Posterior vena cava (tissue), 2 donors: ENCODE measurements around the gene HNF4A. TPM values are rescaled to one million over a fixed set of nuclear protein-coding genes. Genes with fewer than 3 reads are reported as not detected.

Source experiments
- DNase-seq: peaks from one replicate; pipeline ENCODE4 v3.0.0-alpha.2; 2020; ENCODE audit warnings: low spot score
- intact Hi-C, 2 donors: fragments of 100-400 bp; cut with DNase I; formaldehyde crosslinking; loops; one replicate each; pipeline versions ENCODE4 v1.14.1 to v1.14.2; 2022 to 2023
- total RNA-seq, 2 donors: library from RNA; stranded (reverse); fragmentation: NEBNext Ultra II Directional; extraction: Animal tissue kit (Norgen Biotek cat#: 25700); gene quantifications; one replicate each; pipeline ENCODE4 v1.2.1, GENCODE V29; 2021
- donor health status: DM: yes; HTN: yes; CAD: no.
- donor health status: DM: yes; HTN: yes; CAD: no.

The HNF4A gene
- total RNA-seq, 2 donors from 2014 or later: not detected

- no peak for DNase-seq
- intact Hi-C loops: no loop called here
Measured at GRCh38 chr20:44415833-44416715, 60.6 kb downstream of the HNF4A start.

- no peak for DNase-seq
- intact Hi-C loops: no loop called here
Measured at GRCh38 chr20:44418069-44418905, 62.8 kb downstream of the HNF4A start.

- DNase-seq: no peak
- intact Hi-C loops: no loop called here
Measured at GRCh38 chr20:44419131-44419844, 63.8 kb downstream of the HNF4A start.

GRCh38 chr20:44420497-44420896 lies 65.0 kb downstream of the HNF4A start:
- intact Hi-C loops: no loop called here
- DNase-seq: no peak

- no peak for DNase-seq
- intact Hi-C loops: no loop called here
Measured at GRCh38 chr20:44422083-44422482, 66.6 kb downstream of the HNF4A start.

DNA sequence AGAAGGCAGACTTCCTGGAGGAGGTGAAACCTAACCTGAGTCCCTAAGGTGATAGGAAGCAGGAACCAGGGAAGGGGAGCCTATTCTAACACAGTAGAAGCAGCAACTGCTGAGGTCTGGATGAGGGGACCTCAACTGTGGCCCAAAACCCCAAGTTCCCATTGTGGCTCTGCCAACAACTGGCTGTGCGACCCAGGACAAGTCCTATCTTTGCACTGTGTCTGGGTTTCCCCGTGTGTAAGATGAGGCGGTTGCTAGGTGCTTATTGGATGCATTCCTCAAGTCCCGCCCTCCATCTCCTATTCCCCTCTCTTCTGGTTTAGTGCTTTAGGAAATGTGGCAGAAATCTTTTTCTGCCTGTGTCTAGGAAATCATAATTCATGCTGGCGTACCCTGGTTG lies 68.0 kb downstream of the HNF4A start:
- intact Hi-C loops: no loop called here
- DNase-seq: no peak

GRCh38 chr20:44424039-44424495 lies 68.6 kb downstream of the HNF4A start:
- no peak for DNase-seq
- intact Hi-C loops: no loop called here

DNA sequence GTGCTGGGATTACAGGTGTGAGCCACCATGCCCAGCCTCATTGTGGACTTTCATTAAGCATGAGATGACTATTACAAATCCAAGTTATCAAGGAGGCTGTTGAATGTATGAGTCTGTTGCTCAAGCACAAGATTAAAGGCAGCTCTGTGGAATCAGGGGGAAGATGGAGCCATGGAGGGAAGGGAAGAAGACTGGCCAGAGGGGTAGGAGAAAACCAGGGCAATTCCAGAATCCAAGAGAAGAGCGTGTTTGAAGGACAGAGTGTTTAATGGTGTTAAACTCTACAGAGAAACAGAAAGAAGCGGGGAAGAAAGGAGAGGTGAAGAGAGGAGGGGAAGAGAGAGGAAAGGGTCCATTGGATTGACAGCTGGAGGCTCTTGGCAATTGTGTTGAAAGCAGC lies 70.4 kb downstream of the HNF4A start:
- no peak for DNase-seq
- intact Hi-C loops: no loop called here

GRCh38 chr20:44426879-44427790 lies 71.6 kb downstream of the HNF4A start:
- intact Hi-C loops: no loop called here
- no peak for DNase-seq

- intact Hi-C loops: no loop called here
- DNase-seq: no peak
Measured at GRCh38 chr20:44427804-44428173, 72.3 kb downstream of the HNF4A start.

DNA sequence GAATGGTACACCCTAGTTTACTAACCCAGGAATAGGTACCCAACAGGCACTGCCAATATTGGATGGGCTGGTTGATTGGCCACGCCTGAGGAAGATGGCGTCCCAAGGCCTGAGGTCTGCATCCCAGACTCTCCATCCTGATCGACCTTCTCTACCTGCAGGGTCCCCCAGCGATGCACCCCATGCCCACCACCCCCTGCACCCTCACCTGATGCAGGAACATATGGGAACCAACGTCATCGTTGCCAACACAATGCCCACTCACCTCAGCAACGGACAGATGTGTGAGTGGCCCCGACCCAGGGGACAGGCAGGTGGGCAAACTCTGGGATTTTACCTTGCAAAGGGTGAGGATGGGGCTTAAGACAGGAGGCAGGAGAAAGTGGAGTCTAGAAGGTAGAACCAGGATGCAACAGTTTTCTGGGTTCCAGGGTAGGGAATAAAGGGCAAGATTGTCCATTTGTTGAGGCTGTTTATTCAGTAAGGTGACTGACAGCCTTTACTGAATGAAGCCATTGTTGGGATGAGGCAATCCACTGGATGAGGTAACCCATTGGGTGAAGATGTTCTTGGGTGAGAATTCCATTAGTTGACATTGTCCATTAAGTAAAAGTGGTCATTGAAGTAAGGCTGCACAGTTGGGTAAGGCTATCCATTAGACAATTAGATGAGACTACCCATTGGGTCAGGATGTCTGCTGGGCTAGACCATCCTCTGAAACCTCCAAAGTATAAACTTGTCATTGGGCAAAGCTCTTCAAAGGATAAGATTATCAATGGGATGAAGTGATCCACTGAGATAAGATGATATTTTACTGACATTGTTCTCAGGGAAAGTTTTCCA lies 72.9 kb downstream of the HNF4A start:
- intact Hi-C loops: no loop called here
- DNase-seq: no peak

- intact Hi-C loops: no loop called here
- no peak for DNase-seq
Measured at GRCh38 chr20:44429017-44429339, 73.5 kb downstream of the HNF4A start.

- DNase-seq: no peak
- intact Hi-C loops: no loop called here
Measured at GRCh38 chr20:44429419-44430269, 74.1 kb downstream of the HNF4A start.

DNA sequence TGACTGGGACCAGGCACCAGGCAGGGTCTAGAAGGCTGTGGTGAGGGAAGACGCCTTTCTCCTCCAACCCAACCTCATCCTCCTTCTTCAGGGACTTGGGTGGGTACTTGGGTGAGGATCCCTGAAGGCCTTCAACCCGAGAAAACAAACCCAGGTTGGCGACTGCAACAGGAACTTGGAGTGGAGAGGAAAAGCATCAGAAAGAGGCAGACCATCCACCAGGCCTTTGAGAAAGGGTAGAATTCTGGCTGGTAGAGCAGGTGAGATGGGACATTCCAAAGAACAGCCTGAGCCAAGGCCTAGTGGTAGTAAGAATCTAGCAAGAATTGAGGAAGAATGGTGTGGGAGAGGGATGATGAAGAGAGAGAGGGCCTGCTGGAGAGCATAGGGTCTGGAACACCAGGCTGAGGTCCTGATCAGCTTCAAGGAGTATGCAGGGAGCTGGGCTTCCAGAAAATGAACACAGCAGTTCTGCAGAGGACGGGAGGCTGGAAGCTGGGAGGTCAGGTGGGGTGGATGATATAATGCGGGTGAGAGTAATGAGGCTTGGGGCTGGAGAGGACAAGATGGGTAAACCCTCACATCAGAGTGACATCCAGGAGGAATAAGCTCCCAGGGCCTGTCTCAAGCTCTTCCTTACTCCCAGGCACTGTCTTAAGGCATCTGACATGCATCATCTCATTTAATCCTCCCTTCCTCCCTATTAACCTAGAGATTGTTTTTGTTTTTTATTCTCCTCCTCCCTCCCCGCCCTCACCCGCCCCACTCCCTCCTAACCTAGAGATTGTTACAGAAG lies 75.0 kb downstream of the HNF4A start:
- intact Hi-C loops: no loop called here
- no peak for DNase-seq

- intact Hi-C loops: no loop called here
- no peak for DNase-seq
Measured at GRCh38 chr20:44431118-44431501, 75.6 kb downstream of the HNF4A start.

GRCh38 chr20:44431502-44432234 lies 76.2 kb downstream of the HNF4A start:
- no peak for DNase-seq
- intact Hi-C loops: no loop called here
